NK-92 treated with Interleukin-12 subunit alpha and Interleukin-12 subunit beta, amount 100 ng/mL, for 24 hours (cell line): ENCODE data around the gene DNAL4.

Experiments used
- DNase-seq: peaks from one replicate; lab custom pipeline; 2025; lab: John Stamatoyannopoulos, UW

Gene DNAL4

DNA sequence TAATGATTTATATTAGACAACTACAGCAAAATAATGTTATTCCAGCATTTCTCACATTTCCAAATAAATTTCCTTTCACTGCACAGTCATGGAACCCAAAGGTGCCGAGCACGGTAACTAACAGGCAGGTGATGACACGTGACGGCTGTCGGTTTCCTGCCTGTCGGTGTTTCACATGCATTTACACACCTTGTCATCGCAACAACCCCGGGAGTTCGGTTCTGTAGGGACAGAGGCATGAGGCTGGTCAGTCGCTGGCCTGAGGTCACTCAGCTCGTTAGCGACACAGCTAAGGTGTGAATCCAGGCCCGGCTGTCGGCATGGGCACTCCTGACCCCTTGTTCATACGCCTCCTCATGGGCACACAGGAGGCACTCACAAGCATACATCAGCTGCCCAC, 9.9 kb downstream of the DNAL4 start:
- DNase-seq = no peak

DNA sequence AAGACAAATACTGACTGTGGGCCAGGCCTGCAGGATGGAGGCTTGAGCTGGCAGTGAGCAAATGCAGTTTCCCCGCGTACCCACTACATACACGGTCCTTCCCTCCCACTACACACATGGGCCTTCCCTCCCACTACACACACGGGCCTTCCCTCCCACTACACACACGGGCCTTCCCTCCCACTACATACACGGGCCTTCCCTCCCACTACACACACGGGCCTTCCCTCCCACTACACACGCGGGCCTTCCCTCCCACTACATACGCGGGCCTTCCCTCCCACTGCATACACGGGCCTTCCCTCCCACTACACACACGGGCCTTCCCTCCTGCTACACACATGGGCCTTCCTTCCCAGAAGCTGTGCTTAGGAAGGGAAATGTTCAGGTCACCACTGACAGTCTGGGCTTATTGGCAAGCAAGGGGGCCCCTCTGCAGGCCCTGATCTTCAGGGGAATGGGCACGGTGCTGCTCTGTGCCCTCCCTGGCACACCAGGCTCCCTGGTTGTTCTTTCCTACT, 10.8 kb downstream of the DNAL4 start:
- no peak for DNase-seq

DNA sequence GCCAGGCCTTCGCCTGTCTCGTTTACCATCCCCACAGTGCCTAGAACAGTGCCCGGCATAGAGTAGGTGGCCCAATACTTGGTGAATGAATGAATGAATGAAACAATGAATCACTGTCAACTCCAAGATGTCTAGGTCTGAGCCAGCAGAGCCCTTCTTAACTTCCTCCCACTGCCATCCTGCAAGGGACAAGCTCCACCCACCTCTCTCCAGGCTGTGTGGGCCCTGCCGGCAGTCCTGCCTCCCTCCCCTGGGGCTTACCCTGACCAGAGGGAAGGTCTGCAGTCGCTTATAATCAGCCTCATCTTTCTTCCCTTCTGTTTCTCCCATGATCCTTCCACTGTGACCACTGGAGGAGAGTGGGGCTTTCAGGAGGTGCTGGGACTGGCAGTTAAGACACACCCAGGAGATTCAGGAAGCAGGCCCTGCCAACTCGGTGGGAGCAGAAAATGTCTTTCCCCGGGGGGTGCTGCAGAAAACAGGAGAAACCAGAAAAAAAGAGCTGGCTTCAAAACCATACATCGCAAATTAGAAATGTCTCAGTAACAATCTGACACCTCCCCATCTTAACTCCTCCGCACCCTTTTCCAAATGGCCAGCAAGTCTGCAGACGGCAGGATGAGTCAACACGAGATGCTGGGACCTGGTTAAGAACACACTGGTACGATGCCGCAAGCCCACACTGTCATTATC, 11.4 kb downstream of the DNAL4 start:
- DNase-seq = no peak

DNA sequence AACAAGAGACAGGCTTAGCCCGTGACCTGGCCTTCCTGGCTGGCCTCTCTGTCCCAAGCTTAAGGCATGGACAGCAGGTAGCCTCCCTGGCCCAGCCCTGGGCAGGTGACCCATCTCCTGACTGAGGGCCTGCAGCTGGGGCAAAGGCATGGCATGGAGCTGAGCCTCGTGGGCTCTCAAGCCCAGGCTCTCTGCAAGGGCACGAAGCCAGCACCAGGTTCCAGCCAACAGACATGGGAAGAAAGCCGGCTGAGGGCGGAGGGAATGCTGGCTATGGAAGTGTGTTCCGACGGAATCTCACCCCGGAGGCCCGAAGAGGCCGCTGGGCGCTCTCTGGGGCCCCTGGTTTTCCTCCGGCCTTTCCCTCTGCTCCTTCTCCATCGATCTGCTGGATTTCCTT, 12.9 kb downstream of the DNAL4 start:
- DNase-seq = no peak

DNA sequence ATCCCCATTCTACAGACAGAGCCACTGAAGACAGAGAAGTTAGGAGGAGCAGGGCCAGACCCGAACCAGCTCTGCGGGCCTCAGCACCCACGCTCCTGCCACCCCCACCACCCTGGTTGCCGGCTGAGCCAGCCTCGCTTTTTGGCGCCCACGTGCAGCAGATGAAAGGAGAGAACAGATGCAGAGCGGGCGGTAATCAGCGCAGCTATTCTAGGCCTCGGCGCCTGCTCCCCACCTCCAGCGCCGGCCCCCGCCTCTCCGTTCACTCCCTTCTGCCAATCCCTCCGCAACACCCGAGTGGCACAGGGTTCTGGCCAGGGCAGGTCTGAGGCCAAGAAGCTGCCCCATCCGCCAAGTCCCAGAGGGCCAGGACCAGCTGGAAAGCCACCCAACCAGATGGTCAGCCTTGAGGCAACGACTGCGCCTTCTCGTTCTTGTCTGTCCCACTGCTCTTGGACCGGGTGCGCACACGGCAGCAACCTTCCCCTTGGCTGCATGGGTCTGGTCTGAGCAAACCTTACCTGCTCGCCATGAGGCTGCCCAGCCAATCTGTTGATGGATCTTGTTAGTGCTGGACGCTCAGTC, 16.8 kb downstream of the DNAL4 start:
- no peak for DNase-seq

DNA sequence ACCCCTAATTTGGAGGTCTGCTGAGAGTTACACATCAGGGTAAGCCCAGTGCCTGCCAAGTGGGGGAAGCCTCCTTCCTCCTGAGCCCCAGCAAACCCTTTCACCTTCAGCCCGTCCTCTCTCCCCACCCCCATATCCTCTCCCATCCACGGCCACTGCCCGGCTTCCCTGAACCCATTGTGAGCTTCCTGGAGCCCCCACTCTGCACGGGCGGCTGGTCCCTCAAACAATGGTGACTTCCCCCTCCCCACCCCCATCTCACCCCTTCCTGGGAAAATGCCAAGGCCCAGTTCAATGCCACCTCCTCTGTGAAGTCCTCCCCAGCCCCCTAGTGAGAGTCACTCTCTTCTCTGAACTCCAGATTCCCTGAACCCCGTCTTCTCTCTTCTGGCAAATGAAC, 17.9 kb downstream of the DNAL4 start:
- no peak for DNase-seq

DNA sequence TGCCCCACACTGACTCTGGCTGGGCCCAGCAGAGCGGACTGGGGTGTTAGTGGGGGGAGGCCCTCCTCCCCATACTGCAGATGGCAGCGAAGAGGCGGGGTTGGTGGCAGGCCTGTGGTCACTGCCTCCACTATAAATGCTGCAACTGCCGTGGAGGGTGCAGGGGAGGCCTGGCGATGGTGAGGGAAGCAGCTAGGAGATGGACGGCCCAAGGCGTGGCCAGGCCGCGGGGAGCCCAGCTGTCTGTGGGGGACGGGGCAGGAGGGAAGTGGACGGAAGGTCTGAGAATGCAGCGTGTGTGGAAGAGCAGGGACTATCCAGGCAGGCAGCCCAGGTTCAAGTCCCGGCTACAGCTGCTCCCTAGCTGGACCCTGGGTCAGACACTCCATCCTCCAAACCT, 18.3 kb downstream of the DNAL4 start:
- DNase-seq = no peak

DNA sequence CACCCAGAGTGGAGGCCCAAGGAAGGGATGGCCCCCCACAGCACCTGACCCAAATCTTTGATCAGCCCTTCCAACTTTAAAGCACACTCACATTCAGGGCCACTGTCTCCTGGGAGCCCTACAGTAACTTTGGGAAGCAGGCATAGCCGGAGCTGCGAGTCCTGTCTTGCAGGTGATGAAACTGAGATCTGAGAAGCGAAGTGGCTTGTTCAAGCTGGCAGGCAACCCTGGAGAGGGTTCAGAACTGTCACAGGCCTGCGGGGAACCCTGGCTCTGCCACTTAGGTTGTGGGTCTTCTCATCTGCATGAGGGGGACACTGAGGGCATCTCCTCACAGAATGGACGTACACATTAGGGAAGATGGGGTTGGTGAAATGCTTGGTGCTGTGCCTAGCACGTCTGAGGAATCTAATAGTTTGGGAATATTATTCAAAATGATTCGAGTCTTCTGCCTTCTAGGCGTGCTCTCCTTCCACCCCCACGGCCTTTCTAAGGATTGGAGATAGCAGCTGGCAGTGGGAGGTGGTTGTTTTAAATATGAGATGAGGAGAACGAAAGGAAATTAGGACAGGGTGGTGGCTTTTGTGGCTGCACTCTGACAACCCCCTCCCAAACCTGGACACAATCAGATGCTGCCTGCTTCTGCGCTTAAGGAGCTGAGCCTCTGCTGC, 19.3 kb downstream of the DNAL4 start:
- no peak for DNase-seq

DNA sequence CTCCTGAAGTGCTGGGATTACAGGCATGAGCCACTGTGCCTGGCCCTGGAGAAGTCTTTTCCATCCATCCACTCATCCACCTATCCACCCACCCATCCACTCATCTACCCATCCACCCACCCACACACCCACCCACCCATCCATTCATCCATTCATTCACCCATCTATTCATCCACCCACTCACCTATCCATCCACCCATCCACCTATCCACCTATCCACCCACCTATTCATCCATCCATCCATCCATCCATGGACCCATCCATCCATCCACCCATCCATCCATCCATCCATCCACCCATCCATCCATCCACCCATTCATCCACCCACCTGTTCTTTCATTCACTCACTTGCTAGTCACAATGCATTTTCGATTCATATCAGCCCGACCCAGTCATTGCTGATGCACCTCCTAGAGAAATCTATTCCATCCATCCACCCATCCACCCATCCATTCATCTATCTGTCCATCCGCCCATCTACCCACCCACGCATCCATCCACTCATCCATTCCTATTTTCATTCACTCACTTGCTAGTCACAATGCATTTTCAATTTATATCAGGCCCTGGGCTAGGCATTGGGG, 20.5 kb downstream of the DNAL4 start:
- no peak for DNase-seq

DNA sequence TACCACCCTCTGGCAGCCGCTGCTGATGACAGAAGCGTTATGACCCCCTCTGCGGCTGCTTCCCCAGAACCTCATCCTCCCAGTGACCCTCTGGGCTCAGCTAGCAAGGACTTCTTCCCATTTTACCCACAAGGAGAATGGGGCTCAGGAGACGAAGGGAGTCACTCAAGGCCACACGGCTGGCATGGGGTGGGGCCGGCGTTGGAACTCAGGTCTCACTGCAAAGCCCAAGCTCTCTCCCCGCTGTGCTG, 21.4 kb downstream of the DNAL4 start:
- no peak for DNase-seq

DNA sequence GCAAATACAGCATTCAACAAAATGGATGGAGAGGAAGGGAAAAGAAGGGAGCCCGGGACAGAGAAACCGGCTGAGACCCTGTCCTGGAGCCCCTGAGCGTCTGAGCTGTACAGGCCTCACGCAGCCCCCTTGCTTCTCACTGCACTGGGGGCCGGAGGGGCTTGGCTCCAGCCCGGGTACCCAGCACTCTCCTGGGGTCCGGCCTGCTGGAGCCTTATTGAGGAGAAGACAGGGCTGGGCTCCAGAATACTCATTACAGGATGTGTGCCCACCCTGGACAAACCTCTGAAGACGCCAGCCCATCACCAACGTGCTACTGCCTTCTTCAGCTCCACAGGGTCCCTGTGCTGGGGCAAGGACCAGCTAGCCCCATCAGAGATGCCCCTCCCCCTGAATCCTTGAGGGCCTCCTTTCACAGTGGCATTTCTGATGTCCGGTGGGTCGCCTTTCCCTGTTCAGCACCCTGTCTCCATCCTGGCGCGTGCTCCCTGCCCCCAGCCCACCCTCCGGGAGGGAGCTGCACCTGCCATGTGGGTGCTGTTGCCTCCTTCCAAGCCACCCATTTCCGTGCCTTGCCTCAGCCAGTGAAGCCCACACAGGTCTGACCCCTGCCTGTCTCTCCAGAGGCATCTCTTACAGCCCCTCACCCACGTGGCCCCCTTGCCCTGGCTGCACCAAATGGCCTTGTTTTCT, 23.5 kb downstream of the DNAL4 start:
- no peak for DNase-seq

DNA sequence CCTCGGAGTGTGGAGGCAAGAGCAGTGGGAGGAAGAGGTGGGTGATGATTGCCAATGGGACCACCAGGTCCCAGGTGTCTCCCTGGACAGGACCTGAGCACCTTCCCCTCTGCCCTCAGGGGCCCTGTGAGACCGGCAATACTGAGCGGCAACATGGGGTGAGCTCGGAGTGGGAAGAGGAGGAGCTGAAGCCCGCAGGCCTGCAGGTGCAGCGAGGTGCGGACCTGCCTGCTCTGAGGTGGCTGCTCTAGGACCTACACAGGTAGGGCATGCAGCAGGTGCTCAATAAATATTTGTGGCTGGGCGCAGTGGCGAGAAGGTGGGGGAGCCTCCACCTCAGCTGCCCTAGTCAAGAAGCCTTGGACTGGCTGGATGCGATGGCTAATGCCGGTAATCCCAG, 25.9 kb downstream of the DNAL4 start:
- DNase-seq = no peak

DNA sequence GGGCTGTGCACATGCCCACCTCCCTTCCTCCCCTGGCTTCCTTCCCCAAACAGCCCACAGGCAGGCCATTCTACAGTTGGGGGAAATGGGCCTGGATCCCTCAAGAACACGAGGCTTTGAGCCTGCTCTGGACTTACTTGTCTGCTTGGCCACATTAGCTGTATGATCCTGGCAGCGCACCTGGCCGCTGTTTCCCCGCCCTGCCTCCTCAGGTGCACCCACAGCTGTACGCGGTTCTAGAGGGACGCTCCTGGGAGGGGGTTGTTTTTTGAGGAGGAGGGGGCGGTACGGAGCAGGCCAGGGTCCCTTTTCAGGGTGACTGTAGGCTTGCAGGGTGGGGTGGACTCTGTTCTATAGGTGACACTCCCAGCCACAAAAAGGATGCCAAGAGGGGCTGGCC, 26.6 kb downstream of the DNAL4 start:
- no peak for DNase-seq

DNA sequence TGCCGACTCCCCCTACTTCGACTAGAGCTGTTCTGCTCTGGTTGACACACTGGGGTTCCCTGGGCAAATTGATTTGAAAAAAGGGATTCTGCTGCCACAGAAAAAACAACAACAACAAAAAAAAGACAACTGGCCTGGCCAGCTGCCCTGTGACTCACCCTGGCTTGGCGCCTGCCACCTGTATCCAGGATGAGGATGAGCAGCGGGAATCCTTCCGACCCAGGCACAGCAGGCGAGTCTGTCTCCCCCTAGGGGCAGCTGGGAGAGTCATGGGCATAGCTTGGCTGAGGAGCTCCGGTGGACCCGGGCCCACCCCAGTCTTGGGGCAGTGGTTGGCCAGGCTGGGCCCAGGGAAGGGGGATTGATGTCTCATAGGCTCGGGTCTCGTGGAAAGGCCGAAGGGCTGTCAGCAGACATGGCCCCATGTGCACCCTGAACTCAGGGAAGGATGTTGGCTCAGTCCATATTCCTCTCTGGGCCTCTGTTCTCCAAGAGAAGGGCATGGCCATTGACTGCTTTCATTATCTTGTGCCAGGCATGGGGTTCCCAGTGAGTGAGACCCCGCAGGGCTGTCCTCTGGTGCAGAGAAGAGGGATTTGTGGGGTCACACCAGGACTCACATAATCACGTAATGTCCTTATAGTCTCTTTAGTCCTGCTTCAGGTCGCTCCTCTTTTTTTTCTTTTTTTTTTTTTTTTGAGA, 27.7 kb downstream of the DNAL4 start:
- DNase-seq = no peak

DNA sequence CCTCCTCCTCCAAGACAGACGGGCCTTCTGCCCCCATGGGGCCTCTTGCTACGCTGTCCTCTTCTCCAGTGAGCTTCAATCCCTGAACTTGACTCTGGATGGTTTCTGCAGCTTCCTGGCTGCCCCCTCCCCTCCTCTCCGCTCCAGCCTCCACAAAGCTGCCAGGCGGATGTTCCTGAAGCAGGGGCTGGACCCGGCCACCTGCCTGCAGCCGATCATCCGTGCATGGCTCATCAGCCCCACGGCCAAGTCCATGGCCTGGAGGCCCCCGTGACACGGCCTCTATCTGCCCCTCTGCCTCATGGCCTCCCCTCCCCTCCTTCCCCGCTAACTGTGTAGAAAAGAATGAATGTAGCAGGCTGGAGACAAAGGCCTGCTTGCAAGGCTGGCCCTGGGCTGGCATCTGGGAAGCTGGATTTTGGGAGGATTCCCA, 31.4 kb downstream of the DNAL4 start:
- DNase-seq = no peak

DNA sequence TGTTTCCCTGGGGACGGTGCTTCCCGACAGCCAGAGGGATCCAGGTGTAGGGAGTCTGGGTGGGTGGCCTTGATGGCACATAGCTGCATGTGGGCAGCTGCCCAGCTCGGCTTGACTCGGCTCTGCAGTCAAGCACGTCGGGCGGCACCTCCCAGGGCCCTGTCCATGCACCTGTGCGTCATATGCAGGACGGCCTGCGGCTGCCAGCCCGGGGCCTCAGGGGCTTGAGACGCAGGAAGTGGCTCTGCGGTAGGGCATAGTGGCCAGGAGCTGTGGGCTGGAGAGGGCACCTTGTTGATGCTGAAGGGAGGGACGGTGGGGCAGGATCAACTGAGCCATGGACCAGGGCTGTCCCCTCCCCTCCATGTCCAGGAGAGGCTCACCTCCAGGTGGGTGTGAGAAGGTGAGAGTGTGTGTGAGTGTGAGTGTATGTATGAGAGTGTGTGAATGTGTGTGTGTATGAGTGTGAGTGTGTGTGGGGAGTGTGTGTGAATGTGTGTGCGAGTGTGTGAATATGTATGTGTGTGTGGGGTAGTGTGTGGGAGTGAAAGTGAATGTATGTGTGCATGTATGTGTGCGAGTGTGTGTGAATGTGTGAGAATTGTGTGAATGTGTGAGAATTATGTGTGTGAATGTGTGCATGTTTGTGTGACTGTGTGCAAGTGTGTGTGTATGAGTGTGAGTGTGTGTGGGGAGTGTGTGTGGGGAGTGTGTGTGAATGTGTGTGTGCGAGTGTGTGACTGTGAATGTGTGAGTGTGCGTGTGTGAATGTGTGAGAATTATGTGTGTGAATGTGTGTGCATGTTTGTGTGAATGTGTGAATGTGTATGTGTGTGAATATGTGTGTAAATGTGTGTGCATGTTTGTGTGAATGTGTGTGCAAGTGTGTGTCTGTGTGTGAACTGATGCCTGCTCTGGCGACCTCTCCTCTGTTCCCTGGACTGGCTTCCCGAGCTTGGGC, 32.5 kb downstream of the DNAL4 start:
- no peak for DNase-seq

DNA sequence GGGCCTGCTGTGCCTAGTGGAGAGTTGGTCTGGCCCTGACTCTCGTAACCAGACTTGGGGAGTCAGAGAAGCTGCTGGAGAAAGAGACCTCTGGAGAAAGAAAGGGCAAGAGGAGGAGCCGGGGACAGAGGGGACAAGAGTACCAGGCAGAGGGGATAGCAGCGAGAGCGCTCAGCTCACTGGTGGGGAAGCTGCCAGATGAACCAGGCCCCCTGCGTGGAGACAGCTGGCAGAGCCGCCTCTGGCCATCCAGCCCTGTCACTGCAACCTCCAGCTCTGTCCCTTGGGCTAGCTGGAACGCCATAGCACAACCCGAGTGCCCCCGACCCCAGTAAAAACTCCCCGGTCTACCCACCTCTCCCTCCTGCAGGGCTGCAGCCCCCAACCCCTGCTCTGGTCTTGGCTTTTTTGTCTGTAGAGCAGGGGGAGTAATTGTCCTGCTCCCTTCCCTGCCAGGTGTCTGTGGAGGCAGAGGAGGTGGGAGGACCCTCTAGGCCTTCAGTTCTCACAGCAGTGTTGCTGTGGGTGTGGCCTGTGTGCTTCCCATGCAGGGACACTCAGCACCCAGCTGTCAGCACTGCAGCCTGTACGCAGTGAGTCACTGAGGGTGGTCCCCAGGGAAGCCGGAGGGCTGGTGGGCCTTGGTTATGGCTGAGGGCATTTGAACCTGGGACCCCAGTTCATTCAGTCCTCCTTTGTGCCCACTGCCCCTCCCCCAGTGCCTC, 33.3 kb downstream of the DNAL4 start:
- no peak for DNase-seq

DNA sequence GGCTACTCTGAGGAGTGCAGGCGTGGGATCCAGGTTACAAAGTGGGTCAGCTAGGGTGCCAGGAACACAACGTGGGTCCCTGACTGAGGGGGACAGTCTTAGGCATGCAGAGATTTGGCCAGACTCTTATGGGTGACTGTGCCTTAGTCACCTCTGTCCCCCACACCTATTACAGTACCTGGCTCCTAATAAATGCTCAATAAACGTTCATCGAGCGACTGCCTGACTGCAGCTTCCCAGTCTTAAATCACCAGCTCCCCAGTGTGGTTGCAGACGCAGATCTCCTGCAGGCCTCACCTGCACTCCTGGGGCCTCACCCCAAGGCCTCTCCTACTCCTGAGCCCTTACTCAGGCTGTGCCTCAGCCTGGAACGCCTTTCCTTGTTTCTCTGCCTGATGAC, 34.9 kb downstream of the DNAL4 start:
- DNase-seq = no peak

DNA sequence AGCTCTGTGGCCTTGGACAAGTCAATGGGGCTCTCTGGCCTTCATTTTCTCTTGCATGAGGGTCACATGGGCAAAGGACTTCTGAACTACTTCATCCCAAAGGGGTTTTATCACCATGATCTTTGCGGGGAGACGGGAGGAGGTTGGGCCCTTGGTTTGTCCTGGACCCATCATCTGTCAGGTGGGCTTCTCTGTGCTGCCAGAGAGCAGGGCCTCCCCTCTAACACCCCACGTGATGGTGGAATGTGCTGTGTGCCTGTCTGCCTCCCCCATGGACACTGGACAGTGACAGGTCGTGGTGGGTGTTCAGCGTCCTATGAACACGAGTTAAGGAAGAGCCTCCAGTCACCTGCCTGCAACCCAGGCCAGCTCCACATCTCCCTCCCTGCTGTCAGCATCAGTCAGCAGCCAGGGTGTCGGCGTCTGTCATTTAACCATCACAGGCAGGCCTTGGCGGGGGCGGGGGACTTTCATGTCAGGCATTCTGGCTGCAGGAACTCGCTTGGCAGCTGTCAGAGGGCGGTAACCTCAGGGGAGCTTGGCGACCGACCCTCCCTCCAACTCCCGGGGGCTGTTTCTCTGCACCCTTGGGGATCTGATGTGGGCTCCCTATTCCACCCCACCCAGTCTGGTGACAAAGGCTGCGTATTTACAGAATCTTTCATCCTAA, 35.5 kb downstream of the DNAL4 start:
- DNase-seq = no peak

DNA sequence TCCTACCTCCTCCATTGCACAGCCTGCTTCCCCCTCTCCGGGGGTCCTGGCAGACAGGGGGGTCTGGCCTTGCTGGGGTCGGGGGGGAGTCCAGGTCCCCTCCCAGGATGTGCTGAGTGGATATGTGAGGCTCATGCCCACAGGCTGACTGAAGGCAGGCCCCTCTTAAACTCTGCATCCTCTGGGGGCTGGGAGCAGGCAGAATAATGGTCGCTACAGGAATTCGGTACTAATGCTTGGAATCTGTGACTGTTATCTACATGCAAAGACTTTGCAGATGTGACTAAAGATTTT, 36.5 kb downstream of the DNAL4 start:
- DNase-seq = no peak
